GM23338 (cell line): ENCODE results near the gene TTC14. TPM values are rescaled to one million over a fixed set of nuclear protein-coding genes. Genes with fewer than 3 reads are reported as not detected.
"Not testable (repeated sequence)": the region's sequence is repeated elsewhere in the genome, so short reads cannot be mapped to it uniquely, and the experiment has no call there.

Experiments used
- ATAC-seq: fragments of 200-7000 bp; cut with Tn5 transposase; 3 replicates; pipeline ENCODE4 v1.9.1; 2020
- DNase-seq: peaks from one replicate; pipeline ENCODE4 v3.0.0-alpha.2; 2015; ENCODE audit warnings: low spot score
- H2AFZ ChIP-seq: fragments of 200-600 bp; sonication (generic); 2 replicates; pipeline ENCODE4 v1.8.0; 2016; ENCODE audit warnings: antibody characterized with exemption, mild to moderate bottlenecking, moderate library complexity
- H3F3A ChIP-seq: fragments of 200-600 bp; sonication (generic); replicated peaks from 2 replicates; pipeline ENCODE4 v1.8.0; 2017; ENCODE audit warnings: antibody characterized with exemption, mixed run types, low read depth
- H3K27ac ChIP-seq: fragments of 200-600 bp; sonication (generic); 2 replicates; pipeline ENCODE4 v1.6.1; 2016; ENCODE audit warnings: low read depth
- H3K27me3 ChIP-seq: fragments of 200-600 bp; sonication (generic); 2 replicates; pipeline ENCODE4 v1.8.0; 2016; ENCODE audit warnings: mild to moderate bottlenecking, mixed run types, moderate library complexity; ENCODE audit not compliant: insufficient read depth
- H3K36me3 ChIP-seq: fragments of 200-600 bp; sonication (generic); 2 replicates; pipeline ENCODE4 v1.8.0; 2016; ENCODE audit warnings: mild to moderate bottlenecking; ENCODE audit not compliant: insufficient read depth
- H3K4me1 ChIP-seq: fragments of 200-600 bp; sonication (generic); 2 replicates; pipeline ENCODE4 v1.8.0; 2016; ENCODE audit warnings: mild to moderate bottlenecking, moderate library complexity; ENCODE audit not compliant: insufficient read depth
- H3K4me2 ChIP-seq: fragments of 200-600 bp; sonication (generic); 2 replicates; pipeline ENCODE4 v1.7.1; 2017; ENCODE audit warnings: mixed run types
- H3K4me3 ChIP-seq: fragments of 200-600 bp; sonication (generic); 2 replicates; pipeline ENCODE4 v1.6.1; 2016; ENCODE audit warnings: mixed run types
- H3K79me2 ChIP-seq: fragments of 200-600 bp; sonication (generic); replicated peaks from 2 replicates; pipeline ENCODE4 v1.8.0; 2017; ENCODE audit warnings: mild to moderate bottlenecking; ENCODE audit not compliant: insufficient read depth
- H3K9me2 ChIP-seq: fragments of 200-600 bp; sonication (generic); 2 replicates; pipeline ENCODE4 v1.8.0; 2017; ENCODE audit not compliant: insufficient read depth
- H4K20me1 ChIP-seq: fragments of 200-600 bp; sonication (generic); replicated peaks from 2 replicates; pipeline ENCODE4 v1.8.0; 2017; ENCODE audit warnings: mild to moderate bottlenecking; ENCODE audit not compliant: insufficient read depth
- H3K27ac Mint-ChIP-seq: 2 replicates; pipeline ENCODE4 v1.8.0; 2020; ENCODE audit warnings: inconsistent platforms, mild to moderate bottlenecking, moderate library complexity, mixed read lengths
- H3K27me3 Mint-ChIP-seq: 3 replicates; pipeline ENCODE4 v1.8.0; 2022; ENCODE audit warnings: low read depth, mild to moderate bottlenecking, moderate library complexity, mixed read lengths, inconsistent platforms; ENCODE audit not compliant: insufficient read depth, poor library complexity
- H3K36me3 Mint-ChIP-seq: 3 replicates; pipeline ENCODE4 v1.8.0; 2021; ENCODE audit warnings: low read depth, mild to moderate bottlenecking, inconsistent platforms, moderate library complexity, mixed read lengths
- H3K4me1 Mint-ChIP-seq: 3 replicates; pipeline ENCODE4 v1.8.0; 2020; ENCODE audit warnings: mild to moderate bottlenecking, inconsistent platforms, mixed read lengths
- H3K4me3 Mint-ChIP-seq: 3 replicates; pipeline ENCODE4 v1.8.0; 2021; ENCODE audit warnings: moderate library complexity, mild to moderate bottlenecking, inconsistent platforms, mixed read lengths
- H3K9me3 Mint-ChIP-seq: 3 replicates; pipeline ENCODE4 v1.8.0; 2020; ENCODE audit warnings: moderate library complexity, mild to moderate bottlenecking, inconsistent platforms, mixed read lengths
- CREB1 ChIP-seq: fragments of 250-450 bp; sonication (Bioruptor Pico); IDR thresholded peaks from 2 replicates; pipeline ENCODE4 v1.5.0; 2020; ENCODE audit warnings: low read depth, mild to moderate bottlenecking, moderate library complexity
- EZH2 ChIP-seq: fragments of 200-600 bp; sonication (generic); IDR thresholded peaks from one replicate; pipeline ENCODE4 v1.8.0; 2017; ENCODE audit warnings: antibody characterized with exemption, mild to moderate bottlenecking, low read depth; ENCODE audit not compliant: unreplicated experiment
- EZH2phosphoT487 ChIP-seq: fragments of 200-600 bp; sonication (generic); IDR thresholded peaks from one replicate; pipeline ENCODE4 v1.8.1; 2018; ENCODE audit warnings: antibody characterized with exemption; ENCODE audit not compliant: unreplicated experiment
- NANOG ChIP-seq: IDR thresholded peaks from 2 replicates; pipeline ENCODE4 v1.6.1; 2016; ENCODE audit warnings: antibody characterized with exemption, borderline replicate concordance
- REST ChIP-seq: IDR thresholded peaks from one replicate; pipeline ENCODE4 v1.6.1; 2018; ENCODE audit warnings: antibody characterized with exemption; ENCODE audit not compliant: unreplicated experiment
- STAT1 ChIP-seq: IDR thresholded peaks from one replicate; pipeline ENCODE4 v1.6.1; 2016; ENCODE audit warnings: antibody characterized with exemption; ENCODE audit not compliant: unreplicated experiment
- ZNF114 ChIP-seq: fragments of 250-450 bp; sonication (Bioruptor Pico); IDR thresholded peaks from 2 replicates; pipeline ENCODE4 v1.5.0; 2020; ENCODE audit warnings: mild to moderate bottlenecking, moderate library complexity
- ZNF331 ChIP-seq: fragments of 250-450 bp; sonication (Bioruptor Pico); IDR thresholded peaks from 2 replicates; pipeline ENCODE4 v1.5.0; 2020; ENCODE audit warnings: low read depth, mild to moderate bottlenecking, moderate library complexity
- polyA plus RNA-seq: library from polyadenylated mRNA; unstranded; fragments of >200 nt; fragmentation: Nextera tagmentation; extraction: Ambion mirVana; gene quantifications from 2 replicates; pipeline ENCODE4 v1.2.1, GENCODE V29; 2016
- total RNA-seq: library from RNA; depleted of rRNA; stranded (reverse); fragments of >200 nt; shearing (Covaris generic); gene quantifications from 2 replicates; pipeline ENCODE4 v1.2.3, GENCODE V29; 2014

Gene TTC14
- total and polyA plus RNA-seq, 2 experiments from 2014 or later, result 20.0 to 22.1 TPM

- no peak for DNase-seq
- Histone ChIP-seq H3K4me3 (no peak overlapping the region), H3K9me2 (no peaks in the 10 kb centered on the region), H3K4me1 (no peaks in the 10 kb centered on the region), H3K4me2 (no peak overlapping the region), H3F3A (no peaks in the 10 kb centered on the region), H2AFZ (no peak overlapping the region), H4K20me1 (0 out of 2 replicates have a peak, but pooled peaks cover 3% of the 10 kb centered on the region), H3K36me3 (no peaks in the 10 kb centered on the region), H3K79me2 (no peaks in the 10 kb centered on the region), H3K27me3 (no peaks in the 10 kb centered on the region), H3K27ac (no peak overlapping the region)
- H3K4me1 Mint-ChIP-seq, result no peaks in the 10 kb centered on the region
- H3K4me3 Mint-ChIP-seq, result no peak overlapping the region
- no peak overlapping the region for H3K27ac Mint-ChIP-seq
- no peaks in the 10 kb centered on the region for H3K27me3 Mint-ChIP-seq
- peaks cover 10% of the 10 kb centered on the region; the same call in 2 of the 3 replicates for H3K36me3 Mint-ChIP-seq
- no peaks in the 10 kb centered on the region for H3K9me3 Mint-ChIP-seq
- TF ChIP-seq CREB1 (CRISPR knock-in tag) (no peak), REST (no peak), ZNF114 (CRISPR knock-in tag) (no peak), EZH2 (no peak), ZNF331 (CRISPR knock-in tag) (no peak), STAT1 (no peak), NANOG (no peak)
- ATAC-seq, result no peak
Measured at GRCh38 chr3:180617049-180617448, 15.1 kb downstream of the TTC14 start.

- not testable (repeated sequence) for H3K9me2 ChIP-seq, H3K9me3 Mint-ChIP-seq, H3K4me1 Mint-ChIP-seq, H3K79me2 ChIP-seq, H3K27me3 Mint-ChIP-seq, H3K36me3 Mint-ChIP-seq, H3K4me1 ChIP-seq, H3K27ac Mint-ChIP-seq, ATAC-seq, H3K4me2 ChIP-seq, H3K27me3 ChIP-seq, H3K36me3 ChIP-seq, H3K27ac ChIP-seq, H3K4me3 Mint-ChIP-seq, H3F3A ChIP-seq, H4K20me1 ChIP-seq, H2AFZ ChIP-seq, DNase-seq, H3K4me3 ChIP-seq
Measured at GRCh38 chr3:180618563-180618962, 16.6 kb downstream of the TTC14 start.

- Mint-ChIP-seq H3K4me1 (peaks cover 5% of the 10 kb centered on the region; the same call in 2 of the 3 replicates), H3K27me3 (no peaks in the 10 kb centered on the region), H3K4me3 (no peak overlapping the region), H3K36me3 (peaks cover 6% of the 10 kb centered on the region; the same call in 2 of the 3 replicates), H3K27ac (no peak overlapping the region), H3K9me3 (peaks cover 5% of the 10 kb centered on the region; the same call in 2 of the 3 replicates)
- Histone ChIP-seq H3K4me3 (no peak overlapping the region), H3K27ac (no peak overlapping the region), H4K20me1 (no peaks in the 10 kb centered on the region), H3K27me3 (no peaks in the 10 kb centered on the region), H3K79me2 (no peaks in the 10 kb centered on the region), H2AFZ (no peak overlapping the region), H3K9me2 (no peaks in the 10 kb centered on the region), H3K4me1 (no peaks in the 10 kb centered on the region), H3K36me3 (no peaks in the 10 kb centered on the region), H3K4me2 (no peak overlapping the region), H3F3A (no peaks in the 10 kb centered on the region)
- no peak for TF ChIP-seq EZH2phosphoT487
- no peak for TF ChIP-seq REST
- no peak for TF ChIP-seq ZNF331 (CRISPR knock-in tag)
- TF ChIP-seq STAT1, result no peak
- TF ChIP-seq ZNF114 (CRISPR knock-in tag), result no peak
- no peak for DNase-seq
- ATAC-seq, result no peak
Measured at GRCh38 chr3:180619723-180620122, 17.8 kb downstream of the TTC14 start.
